Measurements from ENCODE around the gene PNPT1. TPM values are rescaled to one million over a fixed set of nuclear protein-coding genes. Genes with fewer than 3 reads are reported as not detected.
A peak's percentile ranks its signal among the peaks of the same experiment; 100 is the strongest.

Gene PNPT1
- total and polyA plus RNA-seq, 10 of the 15 experiments (the other 5 are each of a cell fraction or from before 2014, with no cell fraction given) = 34.2 to 67.7 (median 43.3) TPM

DNA sequence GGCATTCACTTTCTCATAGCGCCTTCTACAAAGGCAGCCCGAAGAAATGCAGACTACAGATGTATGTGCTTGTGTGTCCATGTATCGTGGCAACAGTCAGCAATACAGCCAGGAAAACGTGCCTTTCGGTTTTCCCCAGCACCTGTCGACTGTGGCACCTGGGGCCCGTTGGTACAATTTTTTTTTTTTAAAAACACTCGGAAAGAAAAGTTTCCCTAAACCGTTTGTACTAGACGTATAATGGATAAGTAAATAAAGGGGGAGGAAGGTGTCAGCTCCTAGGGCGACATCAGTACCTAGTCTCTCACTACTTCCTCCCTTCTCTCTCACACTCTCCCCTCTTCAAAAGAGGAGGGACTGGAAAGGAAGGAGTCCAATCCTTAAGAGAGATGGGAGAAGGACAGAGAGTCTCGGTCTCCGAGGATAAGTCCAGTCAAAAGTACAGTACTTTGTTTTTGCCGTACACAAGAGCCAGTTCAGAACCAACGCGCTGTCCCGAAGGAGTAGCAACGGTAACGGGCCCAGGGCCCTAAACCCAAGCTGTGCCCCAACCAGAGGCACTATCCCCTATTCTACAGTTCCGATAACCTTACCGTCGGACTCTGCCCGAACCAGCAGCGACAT lies 77.0 kb downstream of the PNPT1 start (continued):
- 0 out of 2 replicates have a peak, but pooled peaks have one; percentile 43 for TF ChIP-seq TARDBP (IDR thresholded peaks at IDR 0.05; ENCODE audit: borderline replicate concordance)
- TF ChIP-seq, protein P1, sequence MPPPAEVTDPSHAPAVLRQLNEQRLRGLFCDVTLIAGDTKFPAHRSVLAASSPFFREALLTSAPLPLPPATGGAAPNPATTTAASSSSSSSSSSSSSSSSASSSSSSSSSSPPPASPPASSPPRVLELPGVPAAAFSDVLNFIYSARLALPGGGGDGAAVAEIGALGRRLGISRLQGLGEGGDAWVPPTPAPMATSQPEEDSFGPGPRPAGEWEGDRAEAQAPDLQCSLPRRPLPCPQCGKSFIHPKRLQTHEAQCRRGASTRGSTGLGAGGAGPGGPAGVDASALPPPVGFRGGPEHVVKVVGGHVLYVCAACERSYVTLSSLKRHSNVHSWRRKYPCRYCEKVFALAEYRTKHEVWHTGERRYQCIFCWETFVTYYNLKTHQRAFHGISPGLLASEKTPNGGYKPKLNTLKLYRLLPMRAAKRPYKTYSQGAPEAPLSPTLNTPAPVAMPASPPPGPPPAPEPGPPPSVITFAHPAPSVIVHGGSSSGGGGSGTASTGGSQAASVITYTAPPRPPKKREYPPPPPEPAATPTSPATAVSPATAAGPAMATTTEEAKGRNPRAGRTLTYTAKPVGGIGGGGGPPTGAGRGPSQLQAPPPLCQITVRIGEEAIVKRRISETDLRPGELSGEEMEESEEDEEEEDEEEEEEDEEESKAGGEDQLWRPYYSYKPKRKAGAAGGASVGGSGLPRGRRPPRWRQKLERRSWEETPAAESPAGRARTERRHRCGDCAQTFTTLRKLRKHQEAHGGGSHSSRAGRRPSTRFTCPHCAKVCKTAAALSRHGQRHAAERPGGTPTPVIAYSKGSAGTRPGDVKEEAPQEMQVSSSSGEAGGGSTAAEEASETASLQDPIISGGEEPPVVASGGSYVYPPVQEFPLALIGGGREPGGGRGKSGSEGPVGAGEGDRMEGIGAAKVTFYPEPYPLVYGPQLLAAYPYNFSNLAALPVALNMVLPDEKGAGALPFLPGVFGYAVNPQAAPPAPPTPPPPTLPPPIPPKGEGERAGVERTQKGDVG (CRISPR knock-in tag; IDR thresholded peaks at IDR 0.05) = no peak
- no peak for TF ChIP-seq PKNOX1 (IDR thresholded peaks at IDR 0.05)
- peak in 1 of 2 experiments; percentile 43; a peak in 1 of 4 replicates for TF ChIP-seq EP300 (IDR thresholded peaks at IDR 0.05; ENCODE audit: borderline replicate concordance in 1 of 2, control insufficient read depth in 1 of 2, low read depth in 2 of 2, low read length in 2 of 2)
- peak; percentile 27; the same call in 1 of the 2 replicates for TF ChIP-seq FOXM1 (IDR thresholded peaks at IDR 0.05; ENCODE audit: low read depth, low read length)
- TF ChIP-seq SMC3 (IDR thresholded peaks at IDR 0.05; ENCODE audit: borderline replicate concordance, low read length) = no peak
- TF ChIP-seq CBFB (IDR thresholded peaks at IDR 0.05; ENCODE audit: low read depth) = no peak
- TF ChIP-seq POLR2AphosphoS5 (IDR thresholded peaks at IDR 0.05; ENCODE audit: low read length) = peak; percentile 69
- TF ChIP-seq, protein P2, sequence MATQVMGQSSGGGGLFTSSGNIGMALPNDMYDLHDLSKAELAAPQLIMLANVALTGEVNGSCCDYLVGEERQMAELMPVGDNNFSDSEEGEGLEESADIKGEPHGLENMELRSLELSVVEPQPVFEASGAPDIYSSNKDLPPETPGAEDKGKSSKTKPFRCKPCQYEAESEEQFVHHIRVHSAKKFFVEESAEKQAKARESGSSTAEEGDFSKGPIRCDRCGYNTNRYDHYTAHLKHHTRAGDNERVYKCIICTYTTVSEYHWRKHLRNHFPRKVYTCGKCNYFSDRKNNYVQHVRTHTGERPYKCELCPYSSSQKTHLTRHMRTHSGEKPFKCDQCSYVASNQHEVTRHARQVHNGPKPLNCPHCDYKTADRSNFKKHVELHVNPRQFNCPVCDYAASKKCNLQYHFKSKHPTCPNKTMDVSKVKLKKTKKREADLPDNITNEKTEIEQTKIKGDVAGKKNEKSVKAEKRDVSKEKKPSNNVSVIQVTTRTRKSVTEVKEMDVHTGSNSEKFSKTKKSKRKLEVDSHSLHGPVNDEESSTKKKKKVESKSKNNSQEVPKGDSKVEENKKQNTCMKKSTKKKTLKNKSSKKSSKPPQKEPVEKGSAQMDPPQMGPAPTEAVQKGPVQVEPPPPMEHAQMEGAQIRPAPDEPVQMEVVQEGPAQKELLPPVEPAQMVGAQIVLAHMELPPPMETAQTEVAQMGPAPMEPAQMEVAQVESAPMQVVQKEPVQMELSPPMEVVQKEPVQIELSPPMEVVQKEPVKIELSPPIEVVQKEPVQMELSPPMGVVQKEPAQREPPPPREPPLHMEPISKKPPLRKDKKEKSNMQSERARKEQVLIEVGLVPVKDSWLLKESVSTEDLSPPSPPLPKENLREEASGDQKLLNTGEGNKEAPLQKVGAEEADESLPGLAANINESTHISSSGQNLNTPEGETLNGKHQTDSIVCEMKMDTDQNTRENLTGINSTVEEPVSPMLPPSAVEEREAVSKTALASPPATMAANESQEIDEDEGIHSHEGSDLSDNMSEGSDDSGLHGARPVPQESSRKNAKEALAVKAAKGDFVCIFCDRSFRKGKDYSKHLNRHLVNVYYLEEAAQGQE (IDR thresholded peaks at IDR 0.05; ENCODE audit: low read depth, low read length) = peak; percentile 8; the same call in 1 of the 2 replicates
- TF ChIP-seq SREBF2 (IDR thresholded peaks at IDR 0.05; ENCODE audit: low read length) = 0 out of 2 replicates have a peak, but pooled peaks have one; percentile 15
- TF ChIP-seq, protein P3, sequence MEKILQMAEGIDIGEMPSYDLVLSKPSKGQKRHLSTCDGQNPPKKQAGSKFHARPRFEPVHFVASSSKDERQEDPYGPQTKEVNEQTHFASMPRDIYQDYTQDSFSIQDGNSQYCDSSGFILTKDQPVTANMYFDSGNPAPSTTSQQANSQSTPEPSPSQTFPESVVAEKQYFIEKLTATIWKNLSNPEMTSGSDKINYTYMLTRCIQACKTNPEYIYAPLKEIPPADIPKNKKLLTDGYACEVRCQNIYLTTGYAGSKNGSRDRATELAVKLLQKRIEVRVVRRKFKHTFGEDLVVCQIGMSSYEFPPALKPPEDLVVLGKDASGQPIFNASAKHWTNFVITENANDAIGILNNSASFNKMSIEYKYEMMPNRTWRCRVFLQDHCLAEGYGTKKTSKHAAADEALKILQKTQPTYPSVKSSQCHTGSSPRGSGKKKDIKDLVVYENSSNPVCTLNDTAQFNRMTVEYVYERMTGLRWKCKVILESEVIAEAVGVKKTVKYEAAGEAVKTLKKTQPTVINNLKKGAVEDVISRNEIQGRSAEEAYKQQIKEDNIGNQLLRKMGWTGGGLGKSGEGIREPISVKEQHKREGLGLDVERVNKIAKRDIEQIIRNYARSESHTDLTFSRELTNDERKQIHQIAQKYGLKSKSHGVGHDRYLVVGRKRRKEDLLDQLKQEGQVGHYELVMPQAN (conservative IDR thresholded peaks at IDR 0.05) = peak; percentile 84
